ENCODE measurements around the gene EN1. TPM values are rescaled to one million over a fixed set of nuclear protein-coding genes. Genes with fewer than 3 reads are reported as not detected.

EN1 gene
- total and polyA plus RNA-seq, 3 donors from 2014 or later = 0.20 to 0.71 (median 0.62) TPM

DNA sequence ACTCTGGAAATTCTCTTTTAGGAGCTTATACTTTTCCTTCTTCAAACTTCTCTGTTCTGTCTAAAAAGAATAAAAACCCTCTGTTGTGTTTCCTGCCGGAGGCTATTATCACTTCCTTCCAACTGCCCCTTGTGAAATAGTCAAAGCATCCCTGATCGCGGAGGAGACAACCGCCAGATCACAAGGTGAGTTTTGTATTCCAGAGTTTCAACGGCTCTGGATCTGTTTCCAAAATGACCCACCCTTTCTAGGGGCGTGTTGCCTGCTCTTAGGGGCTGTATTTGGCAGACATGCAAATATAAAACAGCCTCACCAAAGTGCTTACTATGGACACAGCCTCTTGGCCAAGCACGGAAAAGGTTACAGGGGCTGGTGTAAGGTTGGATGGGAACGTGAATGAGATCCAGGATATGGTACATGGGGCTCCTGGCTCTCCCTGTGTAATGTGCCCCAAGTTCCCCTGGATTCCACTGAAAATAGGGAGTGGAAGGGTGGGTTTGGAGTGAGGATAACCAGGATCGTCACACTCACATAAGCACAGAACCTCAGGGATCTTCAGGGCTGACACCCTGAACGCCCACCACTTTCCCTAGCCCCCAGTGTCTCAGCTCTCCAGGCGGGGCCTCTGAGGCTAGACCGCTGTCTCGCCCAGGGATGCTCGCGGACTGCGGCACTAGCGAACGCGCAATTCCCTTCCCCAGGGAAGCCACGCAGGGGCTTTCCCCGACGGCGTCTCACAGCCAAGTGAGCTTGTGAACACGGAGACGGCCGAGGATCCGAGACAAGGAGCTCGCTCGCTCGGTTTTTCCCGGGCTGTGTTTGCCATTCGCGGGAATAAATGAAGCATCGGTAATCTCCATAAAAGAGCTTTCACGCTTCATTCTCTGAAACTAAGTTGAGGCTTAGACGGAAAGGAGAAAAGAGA, 14.4 kb downstream of the EN1 start:
- H3K4me1 ChIP-seq = peaks cover 12% of the 10 kb centered on the region
- no peak for TF ChIP-seq POLR2A (IDR thresholded peaks at IDR 0.05)
- TF ChIP-seq, protein P1, sequence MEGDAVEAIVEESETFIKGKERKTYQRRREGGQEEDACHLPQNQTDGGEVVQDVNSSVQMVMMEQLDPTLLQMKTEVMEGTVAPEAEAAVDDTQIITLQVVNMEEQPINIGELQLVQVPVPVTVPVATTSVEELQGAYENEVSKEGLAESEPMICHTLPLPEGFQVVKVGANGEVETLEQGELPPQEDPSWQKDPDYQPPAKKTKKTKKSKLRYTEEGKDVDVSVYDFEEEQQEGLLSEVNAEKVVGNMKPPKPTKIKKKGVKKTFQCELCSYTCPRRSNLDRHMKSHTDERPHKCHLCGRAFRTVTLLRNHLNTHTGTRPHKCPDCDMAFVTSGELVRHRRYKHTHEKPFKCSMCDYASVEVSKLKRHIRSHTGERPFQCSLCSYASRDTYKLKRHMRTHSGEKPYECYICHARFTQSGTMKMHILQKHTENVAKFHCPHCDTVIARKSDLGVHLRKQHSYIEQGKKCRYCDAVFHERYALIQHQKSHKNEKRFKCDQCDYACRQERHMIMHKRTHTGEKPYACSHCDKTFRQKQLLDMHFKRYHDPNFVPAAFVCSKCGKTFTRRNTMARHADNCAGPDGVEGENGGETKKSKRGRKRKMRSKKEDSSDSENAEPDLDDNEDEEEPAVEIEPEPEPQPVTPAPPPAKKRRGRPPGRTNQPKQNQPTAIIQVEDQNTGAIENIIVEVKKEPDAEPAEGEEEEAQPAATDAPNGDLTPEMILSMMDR (IDR thresholded peaks at IDR 0.05) = no peak
- H3K4me3 ChIP-seq = no peak overlapping the region
- intact Hi-C loops (cut with DNase I; ENCODE audit: low total_unique reads) = no loop called here
- 5% methylated on average over 29 to 36 of the region's 36 CpGs for WGBS, 2 donors
- no peak overlapping the region for H3K27ac ChIP-seq
- no peak for DNase-seq
- H3K36me3 ChIP-seq (ENCODE audit: low read depth, missing control alignments) = no peaks in the 10 kb centered on the region
- no peaks in the 10 kb centered on the region for H3K9me3 ChIP-seq
- H3K27me3 ChIP-seq = no peaks in the 10 kb centered on the region

DNA sequence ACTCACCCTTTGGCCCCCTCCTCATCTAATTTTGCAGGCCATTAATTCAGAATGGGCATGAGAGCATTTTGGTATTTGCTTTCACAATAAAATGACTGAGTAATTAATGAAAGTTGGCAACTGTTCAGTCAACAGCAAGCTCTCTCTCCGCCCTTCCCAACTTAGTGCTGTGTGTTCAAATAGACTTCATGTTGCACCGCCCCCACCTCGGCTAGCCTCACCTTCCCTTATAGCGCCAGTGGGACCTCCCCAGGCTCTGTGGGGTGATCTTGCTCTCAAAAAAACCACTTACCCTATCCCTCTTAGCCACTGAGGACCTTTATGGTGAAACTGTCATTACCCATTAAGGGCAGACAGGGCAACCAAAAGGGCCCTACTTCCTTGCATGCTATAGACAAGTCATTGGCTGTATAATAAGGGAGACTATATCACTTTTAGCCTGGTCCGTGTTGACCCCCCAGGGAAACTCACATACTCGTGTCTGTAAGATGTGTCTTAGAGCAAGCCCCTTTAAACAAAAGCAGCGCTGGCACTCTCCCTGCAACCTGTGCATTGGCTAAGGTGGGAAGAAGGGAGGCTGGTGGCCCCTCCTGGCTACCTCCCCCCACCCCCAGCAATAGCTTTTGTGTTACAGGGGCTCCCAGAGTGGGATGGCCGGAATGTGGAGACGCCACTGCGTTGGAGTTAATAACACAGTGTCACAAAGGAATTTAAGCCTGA, 15.2 kb downstream of the EN1 start:
- intact Hi-C loops (cut with DNase I; ENCODE audit: low total_unique reads) = no loop called here
- TF ChIP-seq POLR2A (IDR thresholded peaks at IDR 0.05) = no peak
- TF ChIP-seq, protein P1 (IDR thresholded peaks at IDR 0.05) = no peak
- Histone ChIP-seq H3K4me3 (no peak overlapping the region), H3K9me3 (no peaks in the 10 kb centered on the region), H3K27me3 (no peaks in the 10 kb centered on the region), H3K4me1 (peaks cover 12% of the 10 kb centered on the region), H3K36me3 (ENCODE audit: low read depth, missing control alignments) (no peaks in the 10 kb centered on the region), H3K27ac (no peak overlapping the region)
- no peak for DNase-seq
- WGBS, 2 donors = 23 to 30% methylated on average over 7 to 10 of the region's 10 CpGs

DNA sequence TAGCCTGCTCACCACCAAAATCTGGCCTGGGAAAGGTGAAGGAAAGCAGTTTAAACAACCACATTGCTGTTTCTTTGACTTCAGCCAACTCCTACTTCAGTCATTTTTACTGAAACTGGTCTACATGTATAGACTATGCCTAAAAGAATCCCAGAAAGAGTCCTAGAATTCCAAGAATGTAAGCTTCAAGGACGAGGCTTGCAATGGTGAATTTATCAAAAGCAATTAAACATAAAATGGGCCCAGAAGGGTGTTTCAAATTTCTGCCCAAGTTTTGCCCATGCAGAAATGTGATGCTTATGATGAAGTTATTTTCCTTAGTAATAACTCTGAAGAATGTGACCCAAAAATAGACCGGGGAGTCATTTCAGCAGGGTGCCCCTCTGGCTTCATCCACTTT, 16.6 kb downstream of the EN1 start:
- WGBS, 2 donors = 41 to 47% methylated on average over 2 of the region's 2 CpGs
- Histone ChIP-seq H3K4me3 (no peak overlapping the region), H3K27ac (no peak overlapping the region), H3K27me3 (no peaks in the 10 kb centered on the region), H3K4me1 (peaks cover 9% of the 10 kb centered on the region), H3K36me3 (ENCODE audit: low read depth, missing control alignments) (no peaks in the 10 kb centered on the region), H3K9me3 (no peaks in the 10 kb centered on the region)
- TF ChIP-seq, protein P1 (IDR thresholded peaks at IDR 0.05) = no peak
- no peak for TF ChIP-seq POLR2A (IDR thresholded peaks at IDR 0.05)
- intact Hi-C loops (cut with DNase I; ENCODE audit: low total_unique reads) = no loop called here
- no peak for DNase-seq

DNA sequence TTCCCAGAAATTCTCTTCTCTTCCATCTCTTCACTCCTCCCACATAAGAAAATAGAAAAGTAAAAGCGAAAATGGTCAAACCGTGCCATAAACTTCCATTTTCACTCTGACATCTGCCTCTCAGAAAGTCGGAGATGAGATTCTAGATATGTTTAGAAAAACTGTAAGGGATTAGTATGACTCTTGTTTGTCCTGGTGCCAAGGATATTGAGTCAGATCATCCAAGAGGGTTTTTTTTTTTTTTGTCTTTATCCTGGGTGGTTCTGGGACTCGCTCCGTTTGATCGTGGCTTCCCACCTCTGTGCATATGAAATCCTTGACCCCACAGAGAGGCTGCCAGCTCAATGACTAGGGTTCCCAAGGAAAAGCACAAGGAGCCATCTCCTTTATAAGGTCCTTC, 17.3 kb downstream of the EN1 start:
- no peaks in the 10 kb centered on the region for H3K27me3 ChIP-seq
- TF ChIP-seq, protein P1 (IDR thresholded peaks at IDR 0.05) = no peak
- no peak for TF ChIP-seq POLR2A (IDR thresholded peaks at IDR 0.05)

More for the DNA sequence above, 17.3 kb downstream of the EN1 start:
- no peak for DNase-seq
- intact Hi-C loops (cut with DNase I; ENCODE audit: low total_unique reads) = no loop called here
- no peaks in the 10 kb centered on the region for H3K9me3 ChIP-seq
- 69 to 81% methylated on average over 6 of the region's 6 CpGs for WGBS, 2 donors
- H3K27ac ChIP-seq = no peak overlapping the region
- H3K4me3 ChIP-seq = no peak overlapping the region
- peaks cover 1% of the 10 kb centered on the region for H3K4me1 ChIP-seq
- no peaks in the 10 kb centered on the region for H3K36me3 ChIP-seq (ENCODE audit: low read depth, missing control alignments)

Measured in testis (tissue), 3 donors.